HCT116 (cell line): ENCODE data around the gene EFNB1. TPM values are rescaled to one million over a fixed set of nuclear protein-coding genes. Genes with fewer than 3 reads are reported as not detected.

Experiments
- ATAC-seq: fragments of 200-7000 bp; cut with Tn5 transposase; 2 replicates; pipeline ENCODE4 v1.9.1; 2020; ENCODE audit warnings: mild to moderate bottlenecking, moderate library complexity
- BruUV-seq: library from RNA; stranded (reverse); fragments of 400-500 nt; replicated peaks from 2 replicates; lab custom pipeline; 2021; lab: Mats Ljungman, UMichigan
- CTCF ChIA-PET: fragments of 300-600 bp; sonication (Branson Sonifier 250); formaldehyde crosslinking; loops from one replicate; lab custom pipeline; 2021; ENCODE audit warnings: antibody characterized with exemption; lab: Charles Lee
- POLR2A ChIA-PET: fragments of 300-600, 350-600 bp; sonication (Branson Sonifier 250); formaldehyde crosslinking; loops from one replicate; lab custom pipeline; 2021; ENCODE audit warnings: antibody characterized with exemption; lab: Charles Lee
- RAD21 ChIA-PET, 2 experiments: fragments of 300-600 bp; sonication (Branson Sonifier 250); formaldehyde crosslinking; loops; one replicate each; lab custom pipeline; 2023; ENCODE audit warnings: low total read pairs in 2 of 2; ENCODE audit not compliant: uncharacterized antibody in 2 of 2, unreplicated experiment in 2 of 2, low non-redundant PET in 1 of 2; lab: Charles Lee
- DNase-seq: peaks from one replicate; pipeline ENCODE4 v3.0.0-alpha.2; 2010; ENCODE audit warnings: low read depth, low spot score
- H2AFZ ChIP-seq: fragments of 200-600 bp; shearing (Covaris generic), sonication (generic); 2 replicates; pipeline ENCODE4 v1.6.1; 2017; ENCODE audit warnings: low read depth, mixed run types, mixed read lengths, antibody characterized with exemption, low read length; ENCODE audit not compliant: poor library complexity, severe bottlenecking
- H3K27ac ChIP-seq: 2 replicates; pipeline ENCODE4 v1.5.1; 2012; ENCODE audit warnings: low read depth, low read length
- H3K27me3 ChIP-seq: fragments of 200-600 bp; sonication (generic); 2 replicates; pipeline ENCODE4 v1.6.1; 2016; ENCODE audit warnings: mixed run types, low read length, mixed read lengths; ENCODE audit not compliant: insufficient read depth
- H3K36me3 ChIP-seq, 2 experiments: fragments of 200-500 bp in 1 of 2; fragments of 200-600 bp in 1 of 2; sonication (Bioruptor generic) in 1 of 2; sonication (generic) in 1 of 2; 2 replicates each; pipeline versions ENCODE4 v1.5.1 to v1.6.1; 2014 to 2016; ENCODE audit warnings: low read length in 2 of 2, inconsistent platforms in 1 of 2, mixed read lengths in 1 of 2, mixed run types in 1 of 2; ENCODE audit not compliant: insufficient read depth in 2 of 2, control insufficient read depth in 1 of 2
- H3K4me1 ChIP-seq, 2 experiments: fragments of 200-600 bp in 1 of 2; sonication (generic) in 1 of 2; 2 replicates each; pipeline versions ENCODE4 v1.5.1 to v1.6.1; 2012 to 2017; ENCODE audit warnings: low read length in 2 of 2, inconsistent platforms in 1 of 2, mild to moderate bottlenecking in 1 of 2, mixed read lengths in 1 of 2, mixed run types in 1 of 2, moderate library complexity in 1 of 2; ENCODE audit not compliant: insufficient read depth in 2 of 2, control insufficient read depth in 1 of 2
- H3K4me2 ChIP-seq: fragments of 200-600 bp; sonication (generic); 2 replicates; pipeline ENCODE4 v1.6.1; 2017; ENCODE audit warnings: mixed run types, low read length, mixed read lengths
- H3K4me3 ChIP-seq, 2 experiments: fragments of 200-600 bp in 1 of 2; sonication (generic) in 1 of 2; replicated peaks in 1 of 2; 2 replicates each; pipeline ENCODE4 v1.5.1; 2011 to 2016; ENCODE audit warnings: low read length in 2 of 2, control low read depth in 1 of 2, low read depth in 1 of 2, mild to moderate bottlenecking in 1 of 2, mixed read lengths in 1 of 2, mixed run types in 1 of 2
- H3K79me2 ChIP-seq: fragments of 200-600 bp; sonication (generic); 2 replicates; pipeline ENCODE4 v1.6.1; 2017; ENCODE audit warnings: mild to moderate bottlenecking, mixed run types, low read length, moderate library complexity, mixed read lengths; ENCODE audit not compliant: insufficient read depth
- H3K9ac ChIP-seq: fragments of 200-600 bp; sonication (generic); 2 replicates; pipeline ENCODE4 v1.6.1; 2016; ENCODE audit warnings: low read length, mixed read lengths
- H3K9me2 ChIP-seq: fragments of 200-600 bp; sonication (generic), shearing (Covaris generic); 2 replicates; pipeline ENCODE4 v1.6.1; 2017; ENCODE audit warnings: mixed run types, mild to moderate bottlenecking, moderate library complexity; ENCODE audit not compliant: insufficient read depth
- H3K9me3 ChIP-seq, 2 experiments: fragments of 200-500 bp in 1 of 2; fragments of 200-600 bp in 1 of 2; sonication (Bioruptor generic) in 1 of 2; sonication (generic) in 1 of 2; 2 replicates each; pipeline ENCODE4 v1.6.1; 2014 to 2017; ENCODE audit warnings: low read length in 2 of 2, mixed read lengths in 2 of 2, inconsistent platforms in 1 of 2, low read depth in 1 of 2, mild to moderate bottlenecking in 1 of 2, mixed run types in 1 of 2, moderate library complexity in 1 of 2; ENCODE audit not compliant: control insufficient read depth in 1 of 2, insufficient read depth in 1 of 2
- H4K20me1 ChIP-seq: fragments of 200-600 bp; sonication (generic), shearing (Covaris generic); 2 replicates; pipeline ENCODE4 v1.6.1; 2017; ENCODE audit warnings: mixed run types, mild to moderate bottlenecking, moderate library complexity; ENCODE audit not compliant: insufficient read depth
- CEBPB ChIP-seq: IDR thresholded peaks from 2 replicates; pipeline ENCODE4 v1.6.1; 2012; ENCODE audit warnings: low read depth
- ELF1 ChIP-seq: IDR thresholded peaks from 2 replicates; pipeline ENCODE4 v1.6.1; 2012; ENCODE audit warnings: low read depth, borderline replicate concordance
- FOSL1 ChIP-seq: IDR thresholded peaks from 2 replicates; pipeline ENCODE4 v1.6.1; 2012; ENCODE audit warnings: low read depth
- JUND ChIP-seq: IDR thresholded peaks from 2 replicates; pipeline ENCODE4 v1.6.1; 2012
- POLR2A ChIP-seq: IDR thresholded peaks from 2 replicates; pipeline ENCODE4 v1.7.0; 2011; ENCODE audit warnings: borderline replicate concordance; ENCODE audit not compliant: insufficient read depth, insufficient read length; ENCODE audit errors: extremely low read depth
- RAD21 ChIP-seq: IDR thresholded peaks from 2 replicates; pipeline ENCODE4 v1.6.1; 2012; ENCODE audit warnings: low read depth, mild to moderate bottlenecking
- intact Hi-C: fragments of 100-400 bp; cut with micrococcal nuclease; formaldehyde crosslinking; loops from 2 replicates; pipeline ENCODE4 v1.10.0; 2022
- total RNA-seq: library from RNA; stranded (reverse); gene quantifications from one replicate; pipeline ENCODE4 v1.2.1, GENCODE V29; 2021; ENCODE audit not compliant: unreplicated experiment
- TF ChIP-seq, protein P1 (sequence below): IDR thresholded peaks from 2 replicates; pipeline ENCODE4 v1.6.1; 2011; ENCODE audit warnings: mild to moderate bottlenecking, low read length, moderate library complexity; ENCODE audit not compliant: insufficient replicate concordance; ENCODE audit errors: extremely low read depth

EFNB1 gene
- total RNA-seq, 1 experiment from 2014 or later, result 14.7 TPM

GRCh38 chrX:68826113-68826980 is 2.5 kb upstream of the EFNB1 start:
- H3K9ac ChIP-seq, result no peak overlapping the region
- intact Hi-C loops, result loop anchor here (5.0 to 10.0 kb wide), 3 partner anchors 306 to 1268 kb away; partner anchors contain the start of gene EDA
- no peaks in the 10 kb centered on the region for H3K9me2 ChIP-seq
- peaks cover 0 to 16% of the 10 kb centered on the region in 2 experiments; a peak in 1 of 4 replicates for H3K4me1 ChIP-seq
- H3K9me3 ChIP-seq, result no peaks in the 10 kb centered on the region
- no peak for TF ChIP-seq POLR2A
- TF ChIP-seq RAD21, result no peak
- TF ChIP-seq JUND, result no peak
- TF ChIP-seq, protein P1, sequence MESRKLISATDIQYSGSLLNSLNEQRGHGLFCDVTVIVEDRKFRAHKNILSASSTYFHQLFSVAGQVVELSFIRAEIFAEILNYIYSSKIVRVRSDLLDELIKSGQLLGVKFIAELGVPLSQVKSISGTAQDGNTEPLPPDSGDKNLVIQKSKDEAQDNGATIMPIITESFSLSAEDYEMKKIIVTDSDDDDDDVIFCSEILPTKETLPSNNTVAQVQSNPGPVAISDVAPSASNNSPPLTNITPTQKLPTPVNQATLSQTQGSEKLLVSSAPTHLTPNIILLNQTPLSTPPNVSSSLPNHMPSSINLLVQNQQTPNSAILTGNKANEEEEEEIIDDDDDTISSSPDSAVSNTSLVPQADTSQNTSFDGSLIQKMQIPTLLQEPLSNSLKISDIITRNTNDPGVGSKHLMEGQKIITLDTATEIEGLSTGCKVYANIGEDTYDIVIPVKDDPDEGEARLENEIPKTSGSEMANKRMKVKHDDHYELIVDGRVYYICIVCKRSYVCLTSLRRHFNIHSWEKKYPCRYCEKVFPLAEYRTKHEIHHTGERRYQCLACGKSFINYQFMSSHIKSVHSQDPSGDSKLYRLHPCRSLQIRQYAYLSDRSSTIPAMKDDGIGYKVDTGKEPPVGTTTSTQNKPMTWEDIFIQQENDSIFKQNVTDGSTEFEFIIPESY, result no peak
- TF ChIP-seq FOSL1, result no peak
- TF ChIP-seq ELF1, result no peak
- no peak for TF ChIP-seq CEBPB
- H2AFZ ChIP-seq, result no peak overlapping the region
- no peak for ATAC-seq
- CTCF ChIA-PET, result interaction anchor here (2.6 kb wide), 1 partner anchor 394 kb away, joined by 24 read pairs; no protein-coding TSS in a partner anchor
- POLR2A ChIA-PET, result interaction anchor here (4.0 kb wide), 1 partner anchor 394 kb away, joined by 53 read pairs; no protein-coding TSS in a partner anchor
- H3K27me3 ChIP-seq, result no peaks in the 10 kb centered on the region
- no peak overlapping the region for H3K4me3 ChIP-seq
- DNase-seq, result no peak
- RAD21 ChIA-PET, result interaction anchor here in 1 of 2 experiments (2.6 kb wide), 1 partner anchor 235 kb away, joined by 29 read pairs; no protein-coding TSS in a partner anchor
- no peaks in the 10 kb centered on the region for H3K36me3 ChIP-seq
- BruUV-seq, result no TSS peak
- peaks cover 11% of the 10 kb centered on the region; the same call in 1 of the 2 replicates for H3K79me2 ChIP-seq
- H4K20me1 ChIP-seq, result no peaks in the 10 kb centered on the region
- H3K4me2 ChIP-seq, result no peak overlapping the region
- no peak overlapping the region for H3K27ac ChIP-seq
